Measurements from ENCODE around the gene DNAJC30. TPM values are rescaled to one million over a fixed set of nuclear protein-coding genes. Genes with fewer than 3 reads are reported as not detected.

The DNAJC30 gene
- total and polyA plus RNA-seq, 8 donors = 7.2 to 10.4 (median 9.9) TPM

DNA sequence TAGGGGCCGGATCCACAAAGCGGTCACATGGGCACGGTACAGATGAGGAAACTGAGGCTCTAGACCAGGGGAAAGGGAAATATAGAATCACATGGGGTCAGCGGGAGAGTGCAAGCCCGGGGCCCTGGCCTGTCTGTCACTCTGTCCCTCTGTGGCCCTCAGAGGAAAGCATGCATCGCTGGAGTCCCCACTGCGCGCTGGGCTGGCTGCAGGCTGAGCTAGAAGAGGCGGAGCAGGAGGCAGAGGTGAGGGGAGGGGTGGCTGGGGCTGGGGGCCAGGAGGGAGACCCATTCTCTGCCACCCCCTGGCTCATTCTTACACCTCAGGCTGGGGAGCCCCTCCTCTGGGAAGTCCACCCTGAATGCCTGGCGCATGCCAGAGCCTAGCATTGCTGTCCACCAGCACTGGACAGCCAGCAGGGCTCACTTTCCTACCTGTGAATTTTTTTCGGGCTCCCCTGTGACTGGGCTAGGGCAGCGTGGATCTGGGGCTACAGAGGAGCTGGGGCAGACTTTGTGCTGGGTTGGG is 13.3 kb downstream of the DNAJC30 start:
- intact Hi-C loops (cut with DNase I) = no loop called here
- Histone ChIP-seq H3K27ac (no peak overlapping the region), H3K36me3 (no peaks in the 10 kb centered on the region), H3K27me3 (peaks cover 0 to 63% of the 10 kb centered on the region in 2 donors), H3K9me3 (no peaks in the 10 kb centered on the region), H3K4me1 (peaks cover 0 to 23% of the 10 kb centered on the region in 2 donors), H3K4me3 (no peak overlapping the region)
- TF ChIP-seq, protein P1, sequence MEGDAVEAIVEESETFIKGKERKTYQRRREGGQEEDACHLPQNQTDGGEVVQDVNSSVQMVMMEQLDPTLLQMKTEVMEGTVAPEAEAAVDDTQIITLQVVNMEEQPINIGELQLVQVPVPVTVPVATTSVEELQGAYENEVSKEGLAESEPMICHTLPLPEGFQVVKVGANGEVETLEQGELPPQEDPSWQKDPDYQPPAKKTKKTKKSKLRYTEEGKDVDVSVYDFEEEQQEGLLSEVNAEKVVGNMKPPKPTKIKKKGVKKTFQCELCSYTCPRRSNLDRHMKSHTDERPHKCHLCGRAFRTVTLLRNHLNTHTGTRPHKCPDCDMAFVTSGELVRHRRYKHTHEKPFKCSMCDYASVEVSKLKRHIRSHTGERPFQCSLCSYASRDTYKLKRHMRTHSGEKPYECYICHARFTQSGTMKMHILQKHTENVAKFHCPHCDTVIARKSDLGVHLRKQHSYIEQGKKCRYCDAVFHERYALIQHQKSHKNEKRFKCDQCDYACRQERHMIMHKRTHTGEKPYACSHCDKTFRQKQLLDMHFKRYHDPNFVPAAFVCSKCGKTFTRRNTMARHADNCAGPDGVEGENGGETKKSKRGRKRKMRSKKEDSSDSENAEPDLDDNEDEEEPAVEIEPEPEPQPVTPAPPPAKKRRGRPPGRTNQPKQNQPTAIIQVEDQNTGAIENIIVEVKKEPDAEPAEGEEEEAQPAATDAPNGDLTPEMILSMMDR (IDR thresholded peaks at IDR 0.05) = no peak
- DNase-seq (peak in 1 of 4 donors; percentile 60), ATAC-seq (no peak)

DNA sequence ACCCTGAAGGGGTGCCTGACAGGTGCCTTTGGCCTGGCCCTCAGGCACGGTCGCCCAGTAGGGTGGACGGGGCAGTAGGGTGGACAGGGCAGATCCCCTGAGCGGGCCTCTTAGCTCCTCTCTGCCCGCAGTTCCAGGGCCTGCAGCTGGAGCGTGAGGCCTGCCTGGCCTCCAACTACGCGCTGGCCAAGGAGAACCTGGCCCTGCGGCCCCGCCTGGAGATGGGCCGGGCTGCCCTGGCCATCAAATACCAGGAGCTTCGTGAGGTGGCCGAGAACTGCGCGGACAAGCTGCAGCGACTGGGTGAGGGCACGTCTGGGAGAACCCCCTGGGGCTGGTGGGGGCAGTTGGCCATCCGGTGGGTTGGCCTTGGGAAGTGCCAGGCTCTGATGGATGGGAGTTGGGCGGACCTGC is 14.0 kb downstream of the DNAJC30 start:
- intact Hi-C loops (cut with DNase I) = no loop called here
- ATAC-seq = no peak
- TF ChIP-seq, protein P1 (IDR thresholded peaks at IDR 0.05) = no peak
- Histone ChIP-seq H3K27ac (no peak overlapping the region), H3K9me3 (no peaks in the 10 kb centered on the region), H3K27me3 (peaks cover 0 to 69% of the 10 kb centered on the region in 2 donors), H3K4me1 (peaks cover 0 to 23% of the 10 kb centered on the region in 2 donors), H3K4me3 (no peak overlapping the region), H3K36me3 (no peaks in the 10 kb centered on the region)
- peak in 1 of 4 donors; percentile 73 for DNase-seq

GRCh38 chr7:73668886-73669230 is 14.4 kb downstream of the DNAJC30 start:
- Histone ChIP-seq H3K36me3 (no peaks in the 10 kb centered on the region), H3K9me3 (no peaks in the 10 kb centered on the region), H3K4me1 (peaks cover 0 to 23% of the 10 kb centered on the region in 2 donors), H3K27ac (no peak overlapping the region), H3K27me3 (peaks cover 0 to 73% of the 10 kb centered on the region in 2 donors), H3K4me3 (peak overlapping the region; percentile 34 to 39)
- TF ChIP-seq, protein P1 (IDR thresholded peaks at IDR 0.05) = no peak
- DNase-seq = no peak
- intact Hi-C loops (cut with DNase I) = no loop called here
- no peak for ATAC-seq

DNA sequence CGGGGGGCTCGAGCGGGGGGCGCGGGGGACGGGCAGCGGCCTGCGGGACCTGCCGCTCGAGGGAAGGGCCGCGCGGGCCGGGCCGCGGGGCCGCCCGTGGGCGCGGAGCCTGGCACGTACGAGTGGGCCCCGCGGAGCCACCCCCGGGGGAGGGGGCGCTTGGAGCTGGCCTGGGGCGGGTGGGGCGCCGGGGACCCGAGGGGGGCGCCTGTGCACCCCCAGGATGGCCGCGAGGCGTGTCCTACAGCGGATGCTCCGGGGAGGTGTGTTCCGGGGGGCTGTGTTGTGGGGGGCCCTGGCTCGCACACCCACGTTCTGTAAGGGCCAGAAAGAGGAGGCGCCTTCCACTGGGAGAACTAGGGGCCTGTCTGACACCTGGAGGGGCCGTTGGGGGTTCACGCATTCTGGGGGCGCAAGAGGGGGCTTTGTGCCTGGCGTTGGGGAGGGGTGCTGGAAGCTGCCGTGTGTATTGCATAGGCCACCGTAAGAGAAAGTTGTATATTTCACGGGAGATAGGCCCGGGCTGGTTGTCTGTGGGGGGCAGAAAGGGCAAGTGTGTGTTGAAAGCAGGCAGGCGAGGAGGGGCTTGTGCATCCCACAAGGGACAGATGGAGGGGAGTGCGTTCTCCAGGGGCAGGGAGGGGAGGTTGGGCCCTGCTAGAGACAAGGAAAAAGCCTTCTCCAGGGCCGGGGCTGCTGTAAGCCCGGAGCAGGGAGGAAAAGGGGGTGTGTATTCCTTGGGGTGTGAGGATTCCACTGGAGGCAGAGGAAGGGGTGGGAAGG is 15.0 kb downstream of the DNAJC30 start:
- TF ChIP-seq, protein P1 (IDR thresholded peaks at IDR 0.05) = no peak
- H3K36me3 ChIP-seq = no peaks in the 10 kb centered on the region
- ATAC-seq (no peak), DNase-seq (peak in 2 of 4 donors; percentile 35 to 76)
- H3K27me3 ChIP-seq = peaks cover 0 to 76% of the 10 kb centered on the region in 2 donors
- H3K4me1 ChIP-seq = peaks cover 0 to 23% of the 10 kb centered on the region in 2 donors
- peaks cover 0 to under 1% of the 10 kb centered on the region in 2 donors for H3K9me3 ChIP-seq
- H3K27ac ChIP-seq = no peak overlapping the region
- H3K4me3 ChIP-seq = peak overlapping the region; percentile 34 to 39
- intact Hi-C loops (cut with DNase I) = no loop called here

- Histone ChIP-seq H3K4me1 (peaks cover 0 to 23% of the 10 kb centered on the region in 2 donors), H3K27ac (no peak within 1 kb of the TSS), H3K4me3 (peak within 1 kb of the TSS; percentile 34 to 39), H3K36me3 (no peaks in the 10 kb centered on the region), H3K27me3 (peaks cover 0 to 76% of the 10 kb centered on the region in 2 donors), H3K9me3 (peaks cover 0 to 8% of the 10 kb centered on the region in 2 donors)
- DNase-seq = peak; percentile 91 to 99 (median 93)
- peak; percentile 98 for ATAC-seq
- intact Hi-C loops (cut with DNase I) = no loop called here
- TF ChIP-seq, protein P1 (IDR thresholded peaks at IDR 0.05) = peak; percentile 59 to 87
These were observed 15.7 kb downstream of the DNAJC30 start, which contains the start of gene VPS37D for GRCh38 chr7:73667344-73668102. VPS37D (plus strand) TSS chr7:73667831; CDS start chr7:73667959, 128 bp downstream.
